ENCODE data around the gene FAM241A. TPM values are rescaled to one million over a fixed set of nuclear protein-coding genes. Genes with fewer than 3 reads are reported as not detected.

Gene FAM241A
- total RNA-seq, 6 donors from 2014 or later = 1.9 to 6.5 (median 4.2) TPM

GRCh38 chr4:112185740-112186670, 40.8 kb downstream of the FAM241A start:
- no peak for TF ChIP-seq CTCF (IDR thresholded peaks at IDR 0.05)
- no peak for TF ChIP-seq POLR2A (IDR thresholded peaks at IDR 0.05)
- TF ChIP-seq POLR2AphosphoS5 (IDR thresholded peaks at IDR 0.05) = no peak
- no peak for TF ChIP-seq EP300 (IDR thresholded peaks at IDR 0.05)
- Histone ChIP-seq H3K27ac (no peak overlapping the region), H3K27me3 (no peaks in the 10 kb centered on the region), H3K4me3 (no peak overlapping the region), H3K9me3 (no peaks in the 10 kb centered on the region), H3K4me1 (no peaks in the 10 kb centered on the region), H3K36me3 (peaks cover 0 to 7% (median 0%) of the 10 kb centered on the region in 4 donors)
- DNase-seq (peak in 1 of 2 donors; percentile 41), ATAC-seq (ENCODE audit: low FRiP score in 2 of 2) (peak; percentile 49 to 73)
- WGBS, 2 donors = 48 to 67% methylated on average over 8 of the region's 8 CpGs

DNA sequence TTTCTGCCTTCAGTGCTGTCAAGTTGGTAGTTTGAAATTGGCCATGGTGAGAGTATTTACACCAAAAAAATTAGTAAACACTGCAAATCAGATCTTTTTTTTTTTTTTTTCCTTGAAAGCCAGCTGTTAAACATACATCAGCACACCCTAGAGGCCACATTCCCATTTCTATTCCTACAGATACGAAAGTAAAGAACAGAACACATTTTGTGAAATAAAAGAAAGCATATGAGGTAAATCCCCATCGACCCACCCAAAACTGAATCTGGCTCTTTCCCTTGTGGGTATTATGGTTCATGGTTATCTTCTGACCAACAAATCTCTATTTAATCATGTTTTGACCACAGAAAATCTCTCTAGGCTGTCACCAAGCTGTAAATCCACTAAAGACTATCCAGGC, 44.5 kb downstream of the FAM241A start:
- Histone ChIP-seq H3K36me3 (peaks cover 0 to 8% (median 0%) of the 10 kb centered on the region in 4 donors), H3K27ac (no peak overlapping the region), H3K4me1 (no peaks in the 10 kb centered on the region), H3K4me3 (no peak overlapping the region), H3K9me3 (no peaks in the 10 kb centered on the region), H3K27me3 (no peaks in the 10 kb centered on the region)
- ATAC-seq (ENCODE audit: low FRiP score in 2 of 2) (no peak), DNase-seq (no peak)
- 74 to 82% methylated on average over 2 of the region's 2 CpGs for WGBS, 2 donors
- TF ChIP-seq POLR2AphosphoS5 (IDR thresholded peaks at IDR 0.05) (no peak), CTCF (IDR thresholded peaks at IDR 0.05) (no peak), POLR2A (IDR thresholded peaks at IDR 0.05) (no peak), EP300 (IDR thresholded peaks at IDR 0.05) (no peak)

DNA sequence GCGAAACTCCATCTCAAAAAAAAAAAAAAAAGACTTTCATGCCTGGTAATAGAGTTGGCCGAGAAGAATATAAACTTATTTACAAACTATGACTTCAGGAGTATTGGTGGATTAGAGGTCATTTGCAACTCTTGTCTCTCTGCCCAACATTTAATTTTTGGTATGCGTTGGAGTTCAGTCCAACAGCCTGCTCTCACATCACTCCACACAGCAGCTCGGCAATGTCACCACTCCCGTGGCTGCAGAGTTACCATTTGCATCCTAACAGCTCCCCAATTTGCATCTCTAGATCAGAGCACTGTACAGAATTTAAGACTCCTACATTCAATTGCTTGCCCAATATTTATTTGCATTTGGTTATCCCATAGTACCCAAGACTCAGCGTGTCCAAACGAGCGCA, 45.4 kb downstream of the FAM241A start:
- Histone ChIP-seq H3K27me3 (no peaks in the 10 kb centered on the region), H3K4me3 (no peak overlapping the region), H3K27ac (no peak overlapping the region), H3K36me3 (peaks cover 0 to 8% (median 0%) of the 10 kb centered on the region in 4 donors), H3K4me1 (no peaks in the 10 kb centered on the region), H3K9me3 (no peaks in the 10 kb centered on the region)
- no peak for TF ChIP-seq POLR2AphosphoS5 (IDR thresholded peaks at IDR 0.05)
- TF ChIP-seq CTCF (IDR thresholded peaks at IDR 0.05) = no peak
- TF ChIP-seq POLR2A (IDR thresholded peaks at IDR 0.05) = no peak
- TF ChIP-seq EP300 (IDR thresholded peaks at IDR 0.05) = no peak
- DNase-seq (no peak), ATAC-seq (ENCODE audit: low FRiP score in 2 of 2) (no peak)
- 94% methylated on average over 8 of the region's 8 CpGs for WGBS, 2 donors

GRCh38 chr4:112196461-112196860, 51.2 kb downstream of the FAM241A start:
- Histone ChIP-seq H3K27me3 (no peaks in the 10 kb centered on the region), H3K4me3 (no peak overlapping the region), H3K9me3 (no peaks in the 10 kb centered on the region), H3K36me3 (no peaks in the 10 kb centered on the region), H3K4me1 (no peaks in the 10 kb centered on the region), H3K27ac (no peak overlapping the region)
- ATAC-seq (ENCODE audit: low FRiP score in 2 of 2) (no peak), DNase-seq (no peak)
- 54 to 75% methylated on average over 1 of the region's 1 CpG for WGBS, 2 donors
- TF ChIP-seq CTCF (IDR thresholded peaks at IDR 0.05) = no peak
- TF ChIP-seq POLR2AphosphoS5 (IDR thresholded peaks at IDR 0.05) = no peak
- no peak for TF ChIP-seq POLR2A (IDR thresholded peaks at IDR 0.05)
- no peak for TF ChIP-seq EP300 (IDR thresholded peaks at IDR 0.05)

Measured in upper lobe of left lung (tissue), 6 donors.